Body of pancreas (tissue), 4 donors: ENCODE data around the gene MSL1.

Source experiments
- POLR2A ChIP-seq, 3 donors: fragments of 450-650 bp; IDR thresholded peaks; one replicate each; pipeline ENCODE4 v1.6.1; 2016; ENCODE audit warnings: antibody characterized with exemption in 3 of 3, mild to moderate bottlenecking in 2 of 3
- TF ChIP-seq, protein P1 (sequence below), 7 experiments: fragments of 450-650 bp in 4 of 7; fragments of 200-600 bp in 3 of 7; sonication (generic) in 3 of 7; IDR thresholded peaks; one replicate each; pipeline ENCODE4 v1.5.1; 2016 to 2019; ENCODE audit warnings: antibody characterized with exemption in 7 of 7

DNA sequence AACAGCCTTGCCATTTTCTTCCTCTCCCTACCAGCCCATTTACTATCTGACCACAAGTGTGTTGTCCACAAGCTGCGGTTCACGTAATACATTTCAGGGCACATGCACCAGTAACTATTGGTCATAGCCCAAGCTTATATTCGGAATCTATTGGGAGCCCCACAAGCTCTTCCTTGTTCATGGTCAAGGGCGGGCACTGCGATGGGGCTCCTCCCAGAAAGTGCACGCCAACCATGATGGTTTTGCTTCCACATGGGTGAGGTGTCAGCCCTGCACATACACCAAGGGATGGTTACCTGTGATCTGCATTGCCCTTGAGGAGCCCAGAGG lies 46.9 kb upstream of the MSL1 start:
- TF ChIP-seq, protein P1, sequence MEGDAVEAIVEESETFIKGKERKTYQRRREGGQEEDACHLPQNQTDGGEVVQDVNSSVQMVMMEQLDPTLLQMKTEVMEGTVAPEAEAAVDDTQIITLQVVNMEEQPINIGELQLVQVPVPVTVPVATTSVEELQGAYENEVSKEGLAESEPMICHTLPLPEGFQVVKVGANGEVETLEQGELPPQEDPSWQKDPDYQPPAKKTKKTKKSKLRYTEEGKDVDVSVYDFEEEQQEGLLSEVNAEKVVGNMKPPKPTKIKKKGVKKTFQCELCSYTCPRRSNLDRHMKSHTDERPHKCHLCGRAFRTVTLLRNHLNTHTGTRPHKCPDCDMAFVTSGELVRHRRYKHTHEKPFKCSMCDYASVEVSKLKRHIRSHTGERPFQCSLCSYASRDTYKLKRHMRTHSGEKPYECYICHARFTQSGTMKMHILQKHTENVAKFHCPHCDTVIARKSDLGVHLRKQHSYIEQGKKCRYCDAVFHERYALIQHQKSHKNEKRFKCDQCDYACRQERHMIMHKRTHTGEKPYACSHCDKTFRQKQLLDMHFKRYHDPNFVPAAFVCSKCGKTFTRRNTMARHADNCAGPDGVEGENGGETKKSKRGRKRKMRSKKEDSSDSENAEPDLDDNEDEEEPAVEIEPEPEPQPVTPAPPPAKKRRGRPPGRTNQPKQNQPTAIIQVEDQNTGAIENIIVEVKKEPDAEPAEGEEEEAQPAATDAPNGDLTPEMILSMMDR (IDR thresholded peaks at IDR 0.05): no peak
- TF ChIP-seq POLR2A (IDR thresholded peaks at IDR 0.05): no peak
